HepG2 (cell line): ENCODE data around the gene SEC24B. TPM values are rescaled to one million over a fixed set of nuclear protein-coding genes. Genes with fewer than 3 reads are reported as not detected.

Experiments used
- ATAC-seq: fragments of 200-7000 bp; cut with Tn5 transposase; 3 replicates; pipeline ENCODE4 v1.9.1; 2020; ENCODE audit warnings: mild to moderate bottlenecking, moderate library complexity
- BruUV-seq: library from RNA; stranded (reverse); fragments of 400-500 nt; replicated peaks from 2 replicates; lab custom pipeline; 2021; lab: Mats Ljungman, UMichigan
- CTCF ChIA-PET: fragments of 300-600 bp; formaldehyde crosslinking; extraction: SDS; loops from one replicate; lab custom pipeline; 2021; ENCODE audit warnings: low total read pairs, inconsistent platforms, low intra/inter-chr PET ratio; lab: Yijun Ruan, JAX
- POLR2A ChIA-PET: fragments of 350-600 bp; sonication (Branson Sonifier 250); formaldehyde crosslinking; loops from one replicate; lab custom pipeline; 2020; ENCODE audit warnings: antibody characterized with exemption, inconsistent platforms; lab: Yijun Ruan, JAX
- DNase-seq: peaks from one replicate; pipeline ENCODE4 v3.0.0-alpha.2; 2015; ENCODE audit warnings: low spot score
- FAIRE-seq: peaks from 3 replicates; lab custom pipeline; 2011; peaks lifted over from hg19 to GRCh38; lab: Jason Lieb, UNC
- H2AFZ ChIP-seq: one replicate; pipeline ENCODE4 v1.6.1; 2011; ENCODE audit warnings: low read length, inconsistent platforms
- H3K27ac ChIP-seq: fragments of 300-600 bp; 3 replicates; pipeline ENCODE4 v1.8.0; 2011; ENCODE audit warnings: mixed run types, mild to moderate bottlenecking, mixed read lengths, low read length, inconsistent platforms; ENCODE audit not compliant: insufficient read depth; ENCODE audit errors: extremely low read length
- H3K27me3 ChIP-seq, 2 experiments: fragments of 200-600 bp in 1 of 2; 2 replicates in 1 of 2; 3 replicates in 1 of 2; pipeline versions ENCODE4 v1.6.0 to v1.8.0; 2011; ENCODE audit warnings: low read length in 2 of 2, mild to moderate bottlenecking in 2 of 2, moderate library complexity in 2 of 2, inconsistent platforms in 1 of 2; ENCODE audit not compliant: insufficient read depth in 2 of 2, control insufficient read depth in 1 of 2
- H3K36me3 ChIP-seq, 2 experiments: fragments of 200-600 bp in 1 of 2; replicated peaks in 1 of 2; 2 replicates in 1 of 2; 3 replicates in 1 of 2; pipeline versions ENCODE4 v1.5.1 to v1.8.0; 2011; ENCODE audit warnings: low read length in 2 of 2, inconsistent platforms in 1 of 2; ENCODE audit not compliant: insufficient read depth in 2 of 2, control insufficient read depth in 1 of 2
- H3K4me1 ChIP-seq: 2 replicates; pipeline ENCODE4 v1.5.1; 2012; ENCODE audit warnings: low read length, inconsistent platforms; ENCODE audit not compliant: insufficient read depth
- H3K4me2 ChIP-seq: 2 replicates; pipeline ENCODE4 v1.6.0; 2011; ENCODE audit warnings: low read depth, low read length, inconsistent platforms
- H3K4me3 ChIP-seq, 3 experiments: fragments of 200-600 bp in 1 of 3; sonication (generic), shearing (Covaris generic) in 1 of 3; replicated peaks in 1 of 3; 2 replicates each; pipeline ENCODE4 v1.5.1; 2011 to 2016; ENCODE audit warnings: low read length in 3 of 3, inconsistent platforms in 2 of 3, low read depth in 2 of 3, mild to moderate bottlenecking in 2 of 3, control low read depth in 1 of 3, mixed read lengths in 1 of 3; ENCODE audit not compliant: insufficient read depth in 1 of 3
- H3K79me2 ChIP-seq: one replicate; pipeline ENCODE4 v1.6.1; 2011; ENCODE audit warnings: low read length, inconsistent platforms; ENCODE audit not compliant: insufficient read depth
- H3K9ac ChIP-seq: 2 replicates; pipeline ENCODE4 v1.6.0; 2011; ENCODE audit warnings: mild to moderate bottlenecking, low read depth, low read length, inconsistent platforms; ENCODE audit not compliant: insufficient read depth
- H3K9me3 ChIP-seq: 2 replicates; pipeline ENCODE4 v1.5.1; 2012; ENCODE audit warnings: mild to moderate bottlenecking, low read length
- H4K20me1 ChIP-seq: 2 replicates; pipeline ENCODE4 v1.6.0; 2011; ENCODE audit warnings: inconsistent platforms, mild to moderate bottlenecking, low read length, moderate library complexity; ENCODE audit not compliant: insufficient read depth
- CEBPZ ChIP-seq: IDR thresholded peaks from 2 replicates; pipeline ENCODE4 v1.6.1; 2012; ENCODE audit warnings: low read length, improper control_type of control experiment
- KMT2A ChIP-seq: sonication (generic); formaldehyde crosslinking; IDR thresholded peaks from 2 replicates; pipeline ENCODE4 v1.4.0; 2020; ENCODE audit warnings: missing genetic modification reagents
- THAP11 ChIP-seq: IDR thresholded peaks from 2 replicates; pipeline ENCODE4 v1.6.1; 2016; ENCODE audit warnings: missing biosample characterization, missing genetic modification reagents
- ZBTB7A ChIP-seq: sonication (generic); formaldehyde crosslinking; IDR thresholded peaks from 2 replicates; pipeline ENCODE4 v1.8.0; 2022; ENCODE audit warnings: mild to moderate bottlenecking, missing genetic modification reagents
- ZNF615 ChIP-seq: sonication (generic); formaldehyde crosslinking; IDR thresholded peaks from 2 replicates; pipeline ENCODE4 v1.5.0; 2020; ENCODE audit warnings: mild to moderate bottlenecking, missing genetic modification reagents, borderline replicate concordance
- ZNF816 ChIP-seq: sonication (generic); formaldehyde crosslinking; IDR thresholded peaks from 2 replicates; pipeline ENCODE4 v1.8.0; 2022; ENCODE audit warnings: missing genetic modification reagents, mild to moderate bottlenecking, borderline replicate concordance
- ZSCAN22 ChIP-seq: sonication (generic); formaldehyde crosslinking; IDR thresholded peaks from 2 replicates; pipeline ENCODE4 v1.4.0; 2020; ENCODE audit warnings: mild to moderate bottlenecking, missing genetic modification reagents
- WGBS: methylation state at CpG from one replicate; pipeline ENCODE4 v1.1.6; 2017; ENCODE audit warnings: low lambda C conversion rate; 5-methylcytosine and 5-hydroxymethylcytosine counted together
- in situ Hi-C: cut with HindIII; loops from 2 replicates; pipeline ENCODE4 v1.10.0; 2017; ENCODE audit warnings: low pct_unique_long_range_greater_than_20kb; ENCODE audit not compliant: extremely low pct_ligation_motif_present
- intact Hi-C: fragments of 100-400 bp; cut with micrococcal nuclease; formaldehyde crosslinking; loops from one replicate; pipeline ENCODE4 v1.10.0; 2022; ENCODE audit not compliant: unreplicated experiment
- polyA plus RNA-seq, 8 experiments: library from polyadenylated mRNA; depleted of rRNA in 3 of 8; stranded (reverse) in 7 of 8; unstranded in 1 of 8; fragments of >200 nt; fragmentation: Illumina TruSeq in 4 of 8; extraction: Trizol in 4 of 8; gene quantifications; 2 replicates each; pipeline versions ENCODE4 v1.2.1 to v1.2.3, GENCODE V29; 2011 to 2016; ENCODE audit warnings: low read depth in 4 of 8, missing spikeins in 1 of 8, mixed read lengths in 1 of 8; ENCODE audit not compliant: insufficient read depth in 1 of 8
- total RNA-seq, 5 experiments: library from RNA; depleted of rRNA; stranded (reverse); fragments of >200 nt; fragmentation: Illumina TruSeq; extraction: Trizol; gene quantifications; 2 replicates each; pipeline ENCODE4 v1.2.3, GENCODE V29; 2016; ENCODE audit warnings: low read depth in 1 of 5

SEC24B gene
- total and polyA plus RNA-seq, 2 of the 13 experiments (the other 11 are each of a cell fraction or from before 2014, with no cell fraction given), result 14.6 to 39.0 TPM

GRCh38 chr4:109383823-109384222, 49.8 kb upstream of the SEC24B start (continued):
- no peak for TF ChIP-seq CEBPZ
- no peak for TF ChIP-seq THAP11 (CRISPR knock-in tag)
- TF ChIP-seq ZNF816 (CRISPR knock-in tag), result no peak
- TF ChIP-seq, all 625 proteins: peak for 0

GRCh38 chr4:109385260-109385659, 48.4 kb upstream of the SEC24B start:
- 0% methylated on average over 1 of the region's 5 CpGs for WGBS
- H2AFZ ChIP-seq, result no peak overlapping the region
- no peak overlapping the region for H3K9ac ChIP-seq
- H3K79me2 ChIP-seq, result no peaks in the 10 kb centered on the region
- intact Hi-C loops, result no loop called here
- no peak overlapping the region for H3K4me3 ChIP-seq
- in situ Hi-C loops, result no loop called here
- no peaks in the 10 kb centered on the region for H4K20me1 ChIP-seq
- ChIA-PET CTCF (no interaction called here), POLR2A (no interaction called here)
- no peaks in the 10 kb centered on the region for H3K9me3 ChIP-seq
- no peak for TF ChIP-seq ZSCAN22 (CRISPR knock-in tag)
- TF ChIP-seq ZBTB7A (CRISPR knock-in tag), result no peak
- no peak for TF ChIP-seq ZNF615 (CRISPR knock-in tag)
- no peak for TF ChIP-seq KMT2A (CRISPR knock-in tag)
- no peaks in the 10 kb centered on the region for H3K4me1 ChIP-seq
- no peak overlapping the region for H3K4me2 ChIP-seq
- ATAC-seq (no peak), DNase-seq (no peak), FAIRE-seq (no peak)
- H3K27me3 ChIP-seq, result 0 out of 5 replicates have a peak, but pooled peaks cover 1 to 3% of the 10 kb centered on the region in 2 experiments
- BruUV-seq, result no TSS peak
- H3K36me3 ChIP-seq, result no peaks in the 10 kb centered on the region
- H3K27ac ChIP-seq, result no peak overlapping the region
